GM12878 (cell line): ENCODE measurements around the gene WDFY4. TPM values are rescaled to one million over a fixed set of nuclear protein-coding genes. Genes with fewer than 3 reads are reported as not detected.

Experiments
- ATAC-seq: fragments of 200-7000 bp; cut with Tn5 transposase; 3 replicates; pipeline ENCODE4 v1.9.1; 2020; ENCODE audit warnings: mild to moderate bottlenecking, moderate library complexity
- BruUV-seq: library from RNA; stranded (reverse); fragments of 400-500 nt; replicated peaks from 2 replicates; lab custom pipeline; 2021; lab: Mats Ljungman, UMichigan
- CTCF ChIA-PET: fragments of 300-600 bp; sonication (Branson Sonifier 250); formaldehyde crosslinking; extraction: SDS; loops from one replicate; lab custom pipeline; 2021; ENCODE audit warnings: inconsistent platforms; lab: Yijun Ruan, JAX
- POLR2A ChIA-PET: fragments of 350-600 bp; formaldehyde crosslinking; extraction: SDS; loops from one replicate; lab custom pipeline; 2021; ENCODE audit warnings: inconsistent platforms; lab: Charles Lee
- RAD21 ChIA-PET: fragments of 300-600 bp; sonication (Branson Sonifier 250); formaldehyde crosslinking; loops from one replicate; lab custom pipeline; 2023; ENCODE audit warnings: antibody characterized with exemption; ENCODE audit not compliant: unreplicated experiment; lab: Charles Lee
- SMC1A ChIA-PET: fragments of 300-600 bp; sonication (Branson Sonifier 250); formaldehyde crosslinking; loops from one replicate; lab custom pipeline; 2023; ENCODE audit not compliant: unreplicated experiment, uncharacterized antibody; lab: Charles Lee
- DNase-seq: peaks from one replicate; pipeline ENCODE4 v3.0.0-alpha.2; 2011; ENCODE audit warnings: low read depth, low spot score
- FAIRE-seq: peaks from 3 replicates; lab custom pipeline; 2011; peaks lifted over from hg19 to GRCh38; lab: Jason Lieb, UNC
- H2AFZ ChIP-seq: 2 replicates; pipeline ENCODE4 v1.6.0; 2011; ENCODE audit warnings: low read depth, low read length, control low read depth; ENCODE audit not compliant: control insufficient read depth
- H3K27ac ChIP-seq: 2 replicates; pipeline ENCODE4 v1.5.1; 2011; ENCODE audit warnings: control low read depth; ENCODE audit not compliant: control insufficient read depth, insufficient read depth
- H3K27me3 ChIP-seq, 2 experiments: replicated peaks in 1 of 2; 2 replicates each; pipeline versions ENCODE4 v1.6.0 to v1.6.1; 2011; ENCODE audit warnings: low read length in 1 of 2; ENCODE audit not compliant: control insufficient read depth in 2 of 2, insufficient read depth in 2 of 2
- H3K36me3 ChIP-seq, 2 experiments: 2 replicates each; pipeline ENCODE4 v1.5.1; 2011; ENCODE audit warnings: low read length in 1 of 2; ENCODE audit not compliant: control insufficient read depth in 2 of 2, insufficient read depth in 2 of 2
- H3K4me1 ChIP-seq: 2 replicates; pipeline ENCODE4 v1.6.1; 2011; ENCODE audit warnings: mild to moderate bottlenecking, low read length, moderate library complexity, mixed read lengths; ENCODE audit not compliant: control insufficient read depth, insufficient read depth
- H3K4me2 ChIP-seq: 2 replicates; pipeline ENCODE4 v1.6.0; 2011; ENCODE audit warnings: control low read depth; ENCODE audit not compliant: control insufficient read depth, insufficient read depth
- H3K4me3 ChIP-seq: fragments of 200-600 bp; sonication (generic); 2 replicates; pipeline ENCODE4 v1.5.1; 2016
- H3K79me2 ChIP-seq: 2 replicates; pipeline ENCODE4 v1.6.0; 2011; ENCODE audit warnings: low read length; ENCODE audit not compliant: control insufficient read depth, insufficient read depth
- H3K9ac ChIP-seq: 2 replicates; pipeline ENCODE4 v1.8.0; 2011; ENCODE audit warnings: low read length, control low read depth, mixed read lengths; ENCODE audit not compliant: control insufficient read depth, insufficient read depth
- H3K9me3 ChIP-seq: replicated peaks from 3 replicates; pipeline ENCODE4 v1.5.1; 2011; ENCODE audit warnings: mild to moderate bottlenecking, low read length; ENCODE audit not compliant: control insufficient read depth, insufficient read depth
- H4K20me1 ChIP-seq: 2 replicates; pipeline ENCODE4 v1.6.0; 2011; ENCODE audit not compliant: control insufficient read depth, insufficient read depth
- ATF7 ChIP-seq: fragments of 450-650 bp; IDR thresholded peaks from 2 replicates; pipeline ENCODE4 v1.6.1; 2016; ENCODE audit warnings: low read depth, mild to moderate bottlenecking
- EED ChIP-seq: sonication (generic); IDR thresholded peaks from 2 replicates; pipeline ENCODE4 v1.6.1; 2016; ENCODE audit warnings: antibody characterized with exemption, low read depth
- IRF5 ChIP-seq: fragments of 450-650 bp; IDR thresholded peaks from 2 replicates; pipeline ENCODE4 v1.6.1; 2017; ENCODE audit warnings: borderline replicate concordance
- LARP7 ChIP-seq: fragments of 450-650 bp; IDR thresholded peaks from 2 replicates; pipeline ENCODE4 v1.6.1; 2017; ENCODE audit warnings: mild to moderate bottlenecking
- SIN3A ChIP-seq: IDR thresholded peaks from 2 replicates; pipeline ENCODE4 v1.6.1; 2012; ENCODE audit warnings: low read depth, low read length, improper control_type of control experiment
- YY1 ChIP-seq: IDR thresholded peaks from 2 replicates; pipeline ENCODE4 v1.6.1; 2011; ENCODE audit warnings: low read depth, mild to moderate bottlenecking, low read length
- ZZZ3 ChIP-seq: IDR thresholded peaks from 2 replicates; pipeline ENCODE4 v1.6.1; 2011; ENCODE audit warnings: low read depth; ENCODE audit not compliant: control insufficient read depth, insufficient read length
- WGBS: methylation state at CpG from one replicate; pipeline ENCODE4 v1.1.6; 2016; ENCODE audit warnings: low lambda C conversion rate; ENCODE audit not compliant: insufficient replicate concordance, insufficient coverage; ENCODE audit errors: missing lambda C conversion rate; 5-methylcytosine and 5-hydroxymethylcytosine counted together
- in situ Hi-C: fragments of 300-500 bp; cut with MboI; formaldehyde crosslinking; loops from 9 replicates; pipeline ENCODE4 v1.14.3; 2018; ENCODE audit warnings: mixed read lengths
- intact Hi-C: fragments of 100-400 bp; cut with micrococcal nuclease; formaldehyde crosslinking; loops from one replicate; pipeline ENCODE4 v1.14.2; 2022; ENCODE audit not compliant: unreplicated experiment
- polyA plus RNA-seq, 11 experiments: library from polyadenylated mRNA; depleted of rRNA in 4 of 11; unstranded in 6 of 11; stranded (reverse) in 5 of 11; fragments of >200 nt; fragmentation: Nextera tagmentation in 4 of 11; fragmentation: Illumina TruSeq in 1 of 11; extraction: Ambion mirVana in 4 of 11; extraction: Trizol in 1 of 11; gene quantifications; 1 replicate in 1 of 11; 2 replicates in 10 of 11; pipeline versions ENCODE4 v1.2.1 to v1.2.3, GENCODE V29; 2011 to 2016; ENCODE audit warnings: inconsistent platforms in 2 of 11, missing spikeins in 2 of 11, low read depth in 1 of 11
- total RNA-seq, 4 experiments: library from RNA; depleted of rRNA in 3 of 4; stranded (reverse); fragments of >200 nt in 3 of 4; fragmentation: Illumina TruSeq in 1 of 4; extraction: Trizol in 1 of 4; gene quantifications; 2 replicates each; pipeline versions ENCODE4 v1.2.1 to v1.2.3, GENCODE V29; 2013 to 2021

Gene WDFY4
- total and polyA plus RNA-seq, 10 of the 15 experiments (the other 5 are each of a cell fraction or from before 2014, with no cell fraction given) = 13.5 to 132 (median 47.3) TPM

- CTCF ChIA-PET = no interaction called here
- Histone ChIP-seq H3K9ac (no peak overlapping the region), H3K27ac (no peak overlapping the region), H3K36me3 (peaks cover 17 to 26% of the 10 kb centered on the region in 2 experiments), H3K4me1 (no peaks in the 10 kb centered on the region), H3K79me2 (no peaks in the 10 kb centered on the region), H3K9me3 (no peaks in the 10 kb centered on the region), H3K4me2 (no peak overlapping the region), H2AFZ (no peak overlapping the region), H4K20me1 (no peaks in the 10 kb centered on the region)
- DNase-seq = no peak
- intact Hi-C loops = no loop called here
- 46% methylated on average over 1 of the region's 1 CpG for WGBS
- RAD21 ChIA-PET = no interaction called here
- no peak for ATAC-seq
- POLR2A ChIA-PET = no interaction called here
- no TSS peak for BruUV-seq
- SMC1A ChIA-PET = interaction anchor here (1.2 kb wide), 1 partner anchor 11 kb away, joined by 3 read pairs; no protein-coding TSS in a partner anchor
- in situ Hi-C loops = no loop called here
- TF ChIP-seq SIN3A (no peak), ATF7 (peak; percentile 63)
- TF ChIP-seq, all 136 proteins: peak for 1
- Histone ChIP-seq H3K27me3 (no peaks in the 10 kb centered on the region), H3K4me3 (no peak overlapping the region)
- no peak for FAIRE-seq
These were observed 279.4 kb downstream of the WDFY4 start for GRCh38 chr10:48964038-48964437.

GRCh38 chr10:48965460-48965859 is 280.8 kb downstream of the WDFY4 start:
- DNase-seq = no peak
- no peaks in the 10 kb centered on the region for H3K9me3 ChIP-seq
- H3K36me3 ChIP-seq = peaks cover 23 to 27% of the 10 kb centered on the region in 2 experiments
- H4K20me1 ChIP-seq = no peaks in the 10 kb centered on the region
- no peaks in the 10 kb centered on the region for H3K4me1 ChIP-seq
- no peak overlapping the region for H3K27ac ChIP-seq
- ChIA-PET POLR2A (no interaction called here), SMC1A (no interaction called here), RAD21 (no interaction called here)
- in situ Hi-C loops (no loop called here), intact Hi-C loops (no loop called here)
- 100% methylated on average over 4 of the region's 4 CpGs for WGBS
- H2AFZ ChIP-seq = no peak overlapping the region
- no peak overlapping the region for H3K4me3 ChIP-seq
- no peaks in the 10 kb centered on the region for H3K27me3 ChIP-seq
- BruUV-seq = no TSS peak
- FAIRE-seq = no peak
- H3K4me2 ChIP-seq = no peak overlapping the region
- no peak for ATAC-seq
- no peaks in the 10 kb centered on the region for H3K79me2 ChIP-seq
- TF ChIP-seq ZZZ3 (no peak), EED (no peak), YY1 (no peak), LARP7 (no peak), IRF5 (no peak)
- TF ChIP-seq, all 136 proteins: peak for 0
- H3K9ac ChIP-seq = no peak overlapping the region
- CTCF ChIA-PET = no interaction called here
